ENCODE measurements around the gene HEG1. TPM values are rescaled to one million over a fixed set of nuclear protein-coding genes. Genes with fewer than 3 reads are reported as not detected.

Gene HEG1
- total and polyA plus RNA-seq, 2 experiments from 2014 or later = 1.8 to 8.8 TPM

- TF ChIP-seq ZNF462 (CRISPR knock-in tag; IDR thresholded peaks at IDR 0.05) (no peak), REST (IDR thresholded peaks at IDR 0.05; ENCODE audit: unreplicated experiment) (no peak), ETS1 (IDR thresholded peaks at IDR 0.05) (no peak), STAT1 (IDR thresholded peaks at IDR 0.05; ENCODE audit: unreplicated experiment) (no peak), CTCF (conservative IDR thresholded peaks at IDR 0.05; ENCODE audit: low read depth in 2 of 2) (no peak), ZNF331 (CRISPR knock-in tag; IDR thresholded peaks at IDR 0.05; ENCODE audit: low read depth) (no peak)
Measured at GRCh38 chr3:124937049-124937448, 118.7 kb downstream of the HEG1 start (continued).
